Cardiac fibroblast (primary cell): ENCODE measurements around the gene MARCO.

ENCODE experiments used
- DNase-seq, 2 donors: peaks; one replicate each; pipeline versions ENCODE4 v3.0.0 to v3.0.0-alpha.2; 2010; ENCODE audit warnings: low read depth in 2 of 2
- H3K4me3 ChIP-seq, 2 donors: replicated peaks in 1 of 2; 1 replicate in 1 of 2; 2 replicates in 1 of 2; pipeline ENCODE4 v1.5.1; 2011; ENCODE audit warnings: low read depth in 2 of 2, low read length in 2 of 2, mild to moderate bottlenecking in 2 of 2, moderate library complexity in 1 of 2
- CTCF ChIP-seq: IDR thresholded peaks from one replicate; pipeline ENCODE4 v1.5.1; 2011; ENCODE audit warnings: low read depth, mild to moderate bottlenecking, low read length, inconsistent platforms

Gene MARCO

GRCh38 chr2:118925476-118925875, 16.5 kb upstream of the MARCO start:
- no peak for TF ChIP-seq CTCF
- DNase-seq: no peak
- H3K4me3 ChIP-seq: no peak overlapping the region

- H3K4me3 ChIP-seq: no peak overlapping the region
- TF ChIP-seq CTCF: no peak
- no peak for DNase-seq
These were observed 16.0 kb upstream of the MARCO start for GRCh38 chr2:118925981-118926380.

GRCh38 chr2:118929059-118929458, 12.9 kb upstream of the MARCO start:
- no peak overlapping the region for H3K4me3 ChIP-seq
- no peak for TF ChIP-seq CTCF
- DNase-seq: no peak

GRCh38 chr2:118932949-118933348, 9.0 kb upstream of the MARCO start:
- DNase-seq: no peak
- TF ChIP-seq CTCF: no peak
- no peak overlapping the region for H3K4me3 ChIP-seq

- DNase-seq: no peak
- TF ChIP-seq CTCF: no peak
- no peak overlapping the region for H3K4me3 ChIP-seq
These were observed 5.7 kb upstream of the MARCO start for GRCh38 chr2:118936306-118936705.

GRCh38 chr2:118936936-118937335, 5.1 kb upstream of the MARCO start:
- H3K4me3 ChIP-seq: no peak overlapping the region
- no peak for DNase-seq
- TF ChIP-seq CTCF: no peak

- TF ChIP-seq CTCF: no peak
- no peak for DNase-seq
- H3K4me3 ChIP-seq: no peak overlapping the region
These were observed 4.2 kb upstream of the MARCO start for GRCh38 chr2:118937817-118938216.
